Right cardiac atrium (tissue), 5 donors: ENCODE results near the gene ZYG11B. TPM values are rescaled to one million over a fixed set of nuclear protein-coding genes. Genes with fewer than 3 reads are reported as not detected.
"Not testable (repeated sequence)": the region's sequence is repeated elsewhere in the genome, so short reads cannot be mapped to it uniquely, and the experiment has no call there.

Experiments
- ATAC-seq, 2 donors: fragments of 200-7000 bp; cut with Tn5 transposase; one replicate each; pipeline versions ENCODE4 v1.8.0 to v1.9.1; 2020; ENCODE audit warnings: moderate library complexity in 2 of 2, mild to moderate bottlenecking in 1 of 2
- DNase-seq, 3 donors: peaks; one replicate each; pipeline ENCODE4 v3.0.0-alpha.2; 2020
- H3K27ac ChIP-seq: one replicate; pipeline ENCODE4 v1.5.1; 2013; ENCODE audit warnings: mild to moderate bottlenecking, low read length, control low read depth, moderate library complexity
- H3K27me3 ChIP-seq: one replicate; pipeline ENCODE4 v1.6.1; 2013; ENCODE audit not compliant: control insufficient read depth, insufficient read depth
- H3K4me1 ChIP-seq: one replicate; pipeline ENCODE4 v1.6.1; 2013; ENCODE audit warnings: low read length; ENCODE audit not compliant: control insufficient read depth, insufficient read depth
- H3K4me3 ChIP-seq: one replicate; pipeline ENCODE4 v1.5.1; 2013; ENCODE audit warnings: low read length, control low read depth
- H3K9me3 ChIP-seq: one replicate; pipeline ENCODE4 v1.6.1; 2013; ENCODE audit warnings: low read length; ENCODE audit not compliant: control insufficient read depth
- WGBS: extraction: QIAGEN DNeasy Blood & Tissue Kit; methylation state at CpG from one replicate; pipeline ENCODE4 v1.1.7; 2013; 5-methylcytosine and 5-hydroxymethylcytosine counted together
- intact Hi-C, 4 donors: fragments of 100-400 bp; cut with DNase I; formaldehyde crosslinking; loops; one replicate each; pipeline versions ENCODE4 v1.11.0 to v1.14.0; 2022 to 2023
- polyA plus RNA-seq: library from polyadenylated mRNA; stranded (reverse); fragments of 200-250 nt; gene quantifications from one replicate; pipeline ENCODE4 v1.2.3, GENCODE V29; 2013
- total RNA-seq, 4 donors: library from RNA; stranded (reverse); fragmentation: NEBNext Ultra II Directional; extraction: Animal tissue kit (Norgen Biotek cat#: 25700); gene quantifications; one replicate each; pipeline ENCODE4 v1.2.1, GENCODE V29; 2021
- donor health status: healthy with polysubstance abuse.
- donor health status: DM: no; HTN: yes; CAD: no.
- donor health status: DM: no; HTN: no; CAD: no.
- donor health status: DM: no; HTN: yes; CAD: no; lungs with severe emphysema.
- donor health status: DM: yes; HTN: yes; CAD: no.

ZYG11B gene
- total and polyA plus RNA-seq, 5 donors = 17.8 to 58.7 (median 53.2) TPM

- H3K9me3 ChIP-seq = no peaks in the 10 kb centered on the region
- no peak overlapping the region for H3K4me3 ChIP-seq
- H3K27me3 ChIP-seq = no peaks in the 10 kb centered on the region
- ATAC-seq (no peak), DNase-seq (no peak)
- intact Hi-C loops = no loop called here
- no peaks in the 10 kb centered on the region for H3K4me1 ChIP-seq
- no peak overlapping the region for H3K27ac ChIP-seq
These were observed 74.8 kb downstream of the ZYG11B start for GRCh38 chr1:52801011-52801410.

- H3K27ac ChIP-seq, DNase-seq, H3K9me3 ChIP-seq, ATAC-seq, H3K4me3 ChIP-seq, H3K4me1 ChIP-seq, H3K27me3 ChIP-seq, intact Hi-C loops: not testable (repeated sequence)
- WGBS = 98% methylated on average over 3 of the region's 3 CpGs
These were observed 77.8 kb downstream of the ZYG11B start for GRCh38 chr1:52804083-52804482.

GRCh38 chr1:52814465-52814864 lies 88.2 kb downstream of the ZYG11B start:
- no peak for ATAC-seq
- Histone ChIP-seq H3K4me1 (no peaks in the 10 kb centered on the region), H3K27ac (no peak overlapping the region), H3K27me3 (no peaks in the 10 kb centered on the region), H3K9me3 (no peaks in the 10 kb centered on the region), H3K4me3 (no peak overlapping the region)
- no peak for DNase-seq
- WGBS = 67% methylated on average over 2 of the region's 2 CpGs
- intact Hi-C loops = no loop called here

- H3K4me3 ChIP-seq, ATAC-seq, intact Hi-C loops, H3K27me3 ChIP-seq, DNase-seq, H3K9me3 ChIP-seq, H3K4me1 ChIP-seq, H3K27ac ChIP-seq: not testable (repeated sequence)
- WGBS = 98% methylated on average over 5 of the region's 5 CpGs
These were observed 94.6 kb downstream of the ZYG11B start for GRCh38 chr1:52820830-52821229.

GRCh38 chr1:52825868-52826267 lies 99.6 kb downstream of the ZYG11B start:
- no peak for DNase-seq
- H3K27ac ChIP-seq = no peak overlapping the region
- H3K9me3 ChIP-seq = no peaks in the 10 kb centered on the region
- no peak overlapping the region for H3K4me3 ChIP-seq
- intact Hi-C loops = no loop called here
- H3K27me3 ChIP-seq = no peaks in the 10 kb centered on the region
- no peak for ATAC-seq
- WGBS = 35% methylated on average over 1 of the region's 1 CpG
- no peaks in the 10 kb centered on the region for H3K4me1 ChIP-seq

- no peak overlapping the region for H3K4me3 ChIP-seq
- H3K27ac ChIP-seq = no peak overlapping the region
- no peaks in the 10 kb centered on the region for H3K27me3 ChIP-seq
- DNase-seq = no peak
- intact Hi-C loops = no loop called here
- no peaks in the 10 kb centered on the region for H3K9me3 ChIP-seq
- ATAC-seq = no peak
- 81% methylated on average over 3 of the region's 3 CpGs for WGBS
- no peaks in the 10 kb centered on the region for H3K4me1 ChIP-seq
These were observed 108.5 kb downstream of the ZYG11B start for GRCh38 chr1:52834798-52835197.

- intact Hi-C loops = no loop called here
- Histone ChIP-seq H3K9me3 (no peaks in the 10 kb centered on the region), H3K4me3 (no peak overlapping the region), H3K27ac (no peak overlapping the region), H3K4me1 (no peaks in the 10 kb centered on the region), H3K27me3 (no peaks in the 10 kb centered on the region)
- no peak for DNase-seq
- 62% methylated on average over 3 of the region's 3 CpGs for WGBS
- ATAC-seq = no peak
These were observed 109.8 kb downstream of the ZYG11B start for GRCh38 chr1:52836035-52836434.

- H3K27me3 ChIP-seq, H3K4me3 ChIP-seq, H3K4me1 ChIP-seq, H3K9me3 ChIP-seq, H3K27ac ChIP-seq, ATAC-seq, intact Hi-C loops, DNase-seq: not testable (repeated sequence)
- 94% methylated on average over 10 of the region's 10 CpGs for WGBS
These were observed 112.9 kb downstream of the ZYG11B start for GRCh38 chr1:52839175-52839574.

GRCh38 chr1:52842643-52843310 lies 116.5 kb downstream of the ZYG11B start, which contains the start of gene ZYG11A:
TSS of gene ZYG11A (plus strand) at chr1:52842760. CDS start at chr1:52842884, 124 bp downstream.
- H3K27me3 ChIP-seq = no peaks in the 10 kb centered on the region
- peak; percentile 65 to 84 (median 81) for DNase-seq
- WGBS = 2% methylated on average over 88 of the region's 88 CpGs
- peaks cover 4% of the 10 kb centered on the region for H3K4me1 ChIP-seq
- H3K27ac ChIP-seq = no peak within 1 kb of the TSS
- no peaks in the 10 kb centered on the region for H3K9me3 ChIP-seq
- peak; percentile 95 to 96 for ATAC-seq
- intact Hi-C loops = no loop called here
- peak within 1 kb of the TSS; percentile 6 for H3K4me3 ChIP-seq

GRCh38 chr1:52845119-52845518 lies 118.9 kb downstream of the ZYG11B start:
- intact Hi-C loops, H3K27me3 ChIP-seq: not testable (repeated sequence)
- 76% methylated on average over 6 of the region's 6 CpGs for WGBS

GRCh38 chr1:52848423-52848822 lies 122.2 kb downstream of the ZYG11B start:
- intact Hi-C loops = no loop called here
- Histone ChIP-seq H3K4me1 (no peaks in the 10 kb centered on the region), H3K4me3 (no peak overlapping the region), H3K27me3 (no peaks in the 10 kb centered on the region), H3K9me3 (no peaks in the 10 kb centered on the region), H3K27ac (no peak overlapping the region)
- WGBS = 83% methylated on average over 5 of the region's 5 CpGs
- DNase-seq (no peak), ATAC-seq (no peak)

More at GRCh38 chr1:52845119-52845518, 118.9 kb downstream of the ZYG11B start:
- not testable (repeated sequence) for H3K27ac ChIP-seq, H3K4me3 ChIP-seq, H3K4me1 ChIP-seq, H3K9me3 ChIP-seq, ATAC-seq, DNase-seq

GRCh38 chr1:52850951-52851350 lies 124.7 kb downstream of the ZYG11B start:
- H3K9me3 ChIP-seq = no peaks in the 10 kb centered on the region
- H3K27me3 ChIP-seq = no peaks in the 10 kb centered on the region
- no peak overlapping the region for H3K27ac ChIP-seq
- intact Hi-C loops = no loop called here
- no peak overlapping the region for H3K4me3 ChIP-seq
- no peak for DNase-seq
- H3K4me1 ChIP-seq = no peaks in the 10 kb centered on the region
- no peak for ATAC-seq
- WGBS = 90% methylated on average over 4 of the region's 4 CpGs
